IPS-11a (cell line): ENCODE measurements around the gene CLASRP.

ENCODE experiments used
- H3K4me3 ChIP-seq: one replicate; pipeline ENCODE4 v1.5.1; 2013; ENCODE audit warnings: low read depth, low read length, control low read depth

CLASRP gene

DNA sequence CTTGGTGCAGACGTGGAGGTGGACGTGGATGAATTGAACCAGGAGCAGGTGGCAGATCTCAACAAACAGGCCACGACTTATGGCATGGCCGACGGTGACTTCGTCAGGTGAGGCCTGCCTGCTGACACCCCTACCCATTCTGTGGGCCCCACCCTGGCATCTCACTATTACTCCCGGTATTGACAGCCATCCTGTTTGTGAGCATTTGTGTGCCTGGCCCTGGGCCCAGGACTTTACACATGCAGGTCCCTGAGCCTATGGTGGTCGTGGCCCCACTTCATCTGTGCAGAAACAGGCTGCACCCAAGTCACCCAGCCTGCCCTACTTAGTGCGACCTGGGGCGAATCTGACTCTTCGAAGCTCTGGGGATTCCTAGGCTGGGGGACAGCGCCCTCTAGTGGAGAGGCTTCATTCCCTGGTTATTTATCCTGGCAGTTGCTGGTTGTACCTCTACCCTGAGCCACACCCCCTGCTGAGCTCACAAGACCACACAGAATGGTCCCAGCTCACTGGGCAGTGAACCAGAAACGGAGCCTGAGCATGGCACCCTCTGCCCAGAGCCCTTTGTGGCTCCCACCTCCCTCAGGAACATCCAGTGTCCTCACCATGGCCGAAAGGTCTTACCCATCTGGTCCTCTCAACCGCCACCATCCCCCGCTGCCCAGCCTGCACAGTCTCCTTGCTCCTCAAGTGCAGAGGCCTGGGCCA lies 20.6 kb downstream of the CLASRP start:
- no peak overlapping the region for H3K4me3 ChIP-seq

DNA sequence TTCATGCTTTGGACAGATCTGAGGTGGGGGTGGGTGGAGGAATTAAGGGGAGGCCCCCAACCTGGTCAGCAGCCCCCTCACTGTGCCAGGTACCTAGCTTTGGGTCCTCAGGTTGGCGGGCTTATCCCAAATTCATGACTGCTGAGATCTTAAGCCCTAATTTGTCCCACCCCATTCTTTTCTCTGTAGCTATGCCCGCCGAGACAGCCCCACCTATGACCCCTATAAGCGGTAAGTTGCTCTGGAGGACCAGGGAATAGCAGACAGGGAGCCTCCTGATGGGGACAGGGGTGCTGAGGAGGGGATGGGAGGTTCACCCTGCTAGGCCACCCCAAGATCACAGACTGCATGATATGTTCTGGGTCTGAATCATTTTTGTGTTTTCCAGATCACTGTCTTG lies 23.1 kb downstream of the CLASRP start:
- H3K4me3 ChIP-seq = no peak overlapping the region

DNA sequence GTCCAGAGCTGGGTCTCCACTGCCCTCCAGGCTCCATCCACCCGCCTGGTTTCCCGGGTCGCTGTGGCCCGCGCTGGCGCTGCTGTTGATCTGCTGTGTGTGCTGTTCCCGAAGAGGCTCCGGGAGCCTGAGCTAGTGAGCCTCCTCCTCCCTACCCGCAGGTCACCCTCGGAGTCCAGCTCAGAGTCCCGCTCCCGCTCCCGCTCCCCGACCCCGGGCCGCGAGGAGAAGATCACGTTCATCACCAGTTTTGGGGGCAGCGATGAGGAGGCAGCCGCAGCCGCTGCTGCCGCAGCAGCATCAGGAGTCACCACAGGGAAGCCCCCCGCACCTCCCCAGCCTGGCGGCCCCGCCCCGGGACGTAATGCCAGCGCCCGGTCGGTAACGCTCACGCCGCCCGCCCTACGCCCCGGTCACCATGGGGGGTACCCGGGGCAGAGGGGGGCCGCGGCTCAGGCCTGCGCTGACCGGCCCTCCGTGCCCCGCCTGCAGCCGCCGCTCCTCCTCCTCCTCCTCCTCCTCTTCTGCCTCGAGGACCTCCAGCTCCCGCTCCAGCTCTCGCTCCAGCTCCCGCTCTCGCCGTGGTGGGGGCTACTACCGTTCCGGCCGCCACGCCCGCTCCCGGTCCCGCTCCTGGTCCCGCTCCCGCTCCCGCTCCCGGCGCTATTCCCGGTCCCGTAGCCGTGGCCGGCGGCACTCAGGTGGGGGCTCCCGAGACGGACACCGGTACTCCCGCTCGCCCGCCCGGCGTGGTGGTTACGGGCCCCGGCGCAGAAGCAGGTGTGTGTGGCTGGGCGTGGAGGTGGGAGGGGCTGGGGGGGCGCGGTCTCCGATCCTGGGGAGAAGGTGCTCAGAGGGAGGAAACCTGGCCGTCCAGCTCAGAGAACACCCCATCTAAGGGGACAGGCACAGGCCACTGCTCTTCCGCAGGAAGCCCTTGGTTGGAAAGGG lies 25.3 kb downstream of the CLASRP start:
- H3K4me3 ChIP-seq = no peak overlapping the region

DNA sequence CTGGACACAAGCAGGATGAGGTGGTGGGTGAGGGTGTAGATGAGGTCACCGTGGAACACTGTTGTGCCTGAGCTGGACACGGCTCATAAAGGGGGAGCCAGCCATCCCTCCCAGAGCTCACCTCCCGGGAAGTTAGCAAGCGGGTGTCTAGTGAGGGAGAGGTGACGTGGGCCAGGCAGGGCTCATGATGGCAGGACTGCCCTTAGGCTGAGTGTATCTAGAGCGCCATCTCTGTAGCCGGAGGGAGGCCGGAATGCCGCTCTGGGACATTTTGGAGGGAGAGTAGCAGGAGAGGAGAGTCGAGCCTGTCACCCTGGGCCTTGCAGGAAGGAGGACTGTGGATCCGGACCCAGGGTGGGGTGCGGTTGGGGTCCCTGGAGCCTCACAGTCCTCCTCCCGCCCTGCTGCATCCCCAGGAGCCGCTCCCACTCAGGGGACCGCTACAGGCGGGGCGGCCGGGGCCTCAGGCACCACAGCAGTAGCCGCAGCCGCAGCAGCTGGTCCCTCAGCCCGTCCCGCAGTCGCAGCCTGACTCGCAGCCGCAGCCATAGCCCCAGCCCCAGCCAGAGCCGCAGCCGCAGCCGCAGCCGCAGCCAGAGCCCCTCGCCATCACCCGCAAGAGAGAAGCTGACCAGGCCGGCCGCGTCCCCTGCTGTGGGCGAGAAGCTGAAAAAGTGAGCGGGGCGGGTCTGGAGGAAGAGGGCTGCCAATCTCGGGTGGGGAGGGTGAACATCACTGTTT lies 28.2 kb downstream of the CLASRP start:
- no peak overlapping the region for H3K4me3 ChIP-seq

GRCh38 chr19:45068041-45068440 lies 29.2 kb downstream of the CLASRP start:
- H3K4me3 ChIP-seq = no peak overlapping the region

DNA sequence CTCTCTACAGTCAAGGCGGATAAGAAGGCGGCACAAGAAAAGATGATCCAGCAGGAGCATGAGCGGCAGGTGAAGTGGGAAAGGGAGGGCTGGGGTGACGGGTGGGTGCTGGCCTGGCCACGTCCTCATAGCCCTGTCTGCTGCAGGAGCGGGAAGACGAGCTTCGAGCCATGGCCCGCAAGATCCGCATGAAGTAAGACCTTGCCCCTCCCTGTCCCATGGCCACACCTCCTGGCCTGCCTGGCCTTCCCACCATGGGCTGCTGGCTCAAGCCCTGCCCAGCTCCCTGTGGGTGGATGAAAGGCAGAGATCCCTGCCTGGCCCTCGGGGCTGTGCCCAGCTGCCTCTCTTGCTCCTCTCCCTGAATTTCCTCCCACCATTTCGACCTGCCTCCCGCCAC lies 30.2 kb downstream of the CLASRP start:
- H3K4me3 ChIP-seq = no peak overlapping the region

GRCh38 chr19:45070214-45070613 lies 31.4 kb downstream of the CLASRP start:
- H3K4me3 ChIP-seq = no peak overlapping the region

GRCh38 chr19:45070861-45071544 lies 32.2 kb downstream of the CLASRP start:
- no peak overlapping the region for H3K4me3 ChIP-seq

DNA sequence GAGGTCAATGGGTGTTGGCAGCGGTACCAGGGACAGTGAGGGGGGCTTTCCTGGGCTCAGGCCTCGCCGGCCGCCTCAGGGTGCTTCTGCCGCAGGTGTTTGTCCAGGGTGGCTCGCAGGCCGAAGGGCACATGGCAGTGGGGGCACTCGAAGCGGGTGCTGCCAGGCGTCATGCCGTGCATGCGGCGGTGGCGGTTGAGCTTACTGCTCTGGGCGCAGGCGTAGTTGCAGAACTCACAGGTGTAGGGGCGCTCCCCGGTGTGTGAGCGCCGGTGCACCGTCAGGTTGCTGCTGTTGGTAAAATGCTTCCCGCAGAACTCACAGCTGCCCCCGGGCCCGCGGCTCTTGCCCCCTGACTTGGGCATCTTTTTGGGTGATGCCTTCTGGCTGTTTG lies 32.7 kb downstream of the CLASRP start:
- no peak overlapping the region for H3K4me3 ChIP-seq

GRCh38 chr19:45071969-45072790 lies 33.3 kb downstream of the CLASRP start:
- H3K4me3 ChIP-seq = no peak overlapping the region

GRCh38 chr19:45074744-45075300 lies 36.0 kb downstream of the CLASRP start:
- peak overlapping the region; percentile 79 for H3K4me3 ChIP-seq

DNA sequence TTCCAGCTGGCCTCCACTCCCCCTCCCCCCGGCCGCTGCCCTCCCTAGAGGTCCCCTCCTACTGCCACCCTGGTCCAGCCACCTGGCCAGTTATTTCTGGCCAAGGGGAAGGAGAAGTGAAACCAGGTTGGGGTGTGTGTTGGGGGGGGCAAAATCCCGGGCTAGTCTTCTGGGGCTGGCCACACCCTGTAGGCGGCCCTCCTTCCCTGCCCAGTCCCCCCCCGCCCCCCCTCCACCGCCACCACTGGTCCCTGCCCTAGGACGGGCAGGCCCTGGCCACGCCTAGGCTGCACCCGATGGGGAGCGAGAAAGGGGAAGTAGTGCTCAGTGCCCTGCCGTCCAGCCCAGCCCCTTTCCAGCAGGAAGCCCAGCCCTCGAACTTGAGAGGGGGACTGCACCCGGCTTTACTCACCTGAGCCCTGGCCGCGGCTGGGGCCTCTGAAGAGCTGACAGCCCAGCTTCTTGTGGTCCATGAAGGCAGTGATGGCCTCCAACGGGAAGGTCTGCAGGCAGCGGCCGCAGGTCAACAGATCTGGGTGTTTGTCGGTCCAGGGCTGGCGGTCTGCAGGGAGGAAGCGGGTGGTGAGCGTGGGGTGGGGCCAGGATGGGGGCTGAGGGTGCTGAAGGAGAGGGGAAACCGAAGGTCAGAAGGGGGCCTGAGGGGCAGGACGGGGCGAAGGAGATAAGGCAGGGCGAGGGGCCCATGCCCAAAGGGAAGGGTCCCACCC lies 36.6 kb downstream of the CLASRP start:
- peak overlapping the region; percentile 79 for H3K4me3 ChIP-seq

DNA sequence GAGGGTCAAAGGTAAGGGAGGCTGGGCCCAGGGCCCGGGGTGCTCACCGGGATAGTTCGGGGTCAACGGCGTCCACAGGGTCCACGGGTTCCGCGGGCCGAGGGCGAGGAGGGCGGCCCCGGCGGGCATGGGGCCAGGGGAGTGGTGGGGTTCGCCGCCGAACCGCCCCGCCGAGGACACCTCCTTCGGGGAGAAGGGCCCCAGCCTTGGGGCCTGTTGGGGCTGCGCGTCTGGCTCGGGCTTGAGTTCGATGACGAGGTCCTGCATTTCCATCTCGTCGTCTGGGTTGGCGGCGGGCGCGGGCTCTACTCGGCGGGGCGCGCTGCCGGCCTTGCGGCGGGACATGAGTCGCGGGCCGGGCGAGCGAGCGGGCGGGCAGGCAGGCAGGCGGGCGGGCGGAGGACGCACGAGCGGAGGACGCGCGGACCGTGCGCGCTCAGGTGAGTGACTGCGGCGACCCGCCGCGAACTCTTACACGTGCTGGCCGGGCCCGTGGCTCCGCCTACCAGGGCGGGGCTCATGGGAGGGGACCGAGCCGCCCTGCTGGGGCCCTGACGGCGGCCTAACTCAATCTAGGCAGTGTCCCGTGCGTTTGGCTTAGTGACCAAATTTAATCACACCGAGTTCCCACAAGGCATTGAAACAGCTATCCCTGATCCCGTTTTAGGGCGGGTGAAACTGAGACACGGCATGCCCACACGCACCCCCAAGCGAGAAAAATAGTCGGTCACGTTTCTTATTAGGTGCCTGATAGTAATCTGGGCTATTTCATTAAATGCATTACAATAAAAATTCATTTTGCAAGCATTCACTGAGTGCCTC lies 37.4 kb downstream of the CLASRP start, which contains the start of gene ZNF296:
TSS of gene ZNF296 (minus strand) at position 450 of the 822 bp plus-strand sequence. CDS start at position 345, 105 bp downstream.
- peak within 1 kb of the TSS; percentile 79 for H3K4me3 ChIP-seq

DNA sequence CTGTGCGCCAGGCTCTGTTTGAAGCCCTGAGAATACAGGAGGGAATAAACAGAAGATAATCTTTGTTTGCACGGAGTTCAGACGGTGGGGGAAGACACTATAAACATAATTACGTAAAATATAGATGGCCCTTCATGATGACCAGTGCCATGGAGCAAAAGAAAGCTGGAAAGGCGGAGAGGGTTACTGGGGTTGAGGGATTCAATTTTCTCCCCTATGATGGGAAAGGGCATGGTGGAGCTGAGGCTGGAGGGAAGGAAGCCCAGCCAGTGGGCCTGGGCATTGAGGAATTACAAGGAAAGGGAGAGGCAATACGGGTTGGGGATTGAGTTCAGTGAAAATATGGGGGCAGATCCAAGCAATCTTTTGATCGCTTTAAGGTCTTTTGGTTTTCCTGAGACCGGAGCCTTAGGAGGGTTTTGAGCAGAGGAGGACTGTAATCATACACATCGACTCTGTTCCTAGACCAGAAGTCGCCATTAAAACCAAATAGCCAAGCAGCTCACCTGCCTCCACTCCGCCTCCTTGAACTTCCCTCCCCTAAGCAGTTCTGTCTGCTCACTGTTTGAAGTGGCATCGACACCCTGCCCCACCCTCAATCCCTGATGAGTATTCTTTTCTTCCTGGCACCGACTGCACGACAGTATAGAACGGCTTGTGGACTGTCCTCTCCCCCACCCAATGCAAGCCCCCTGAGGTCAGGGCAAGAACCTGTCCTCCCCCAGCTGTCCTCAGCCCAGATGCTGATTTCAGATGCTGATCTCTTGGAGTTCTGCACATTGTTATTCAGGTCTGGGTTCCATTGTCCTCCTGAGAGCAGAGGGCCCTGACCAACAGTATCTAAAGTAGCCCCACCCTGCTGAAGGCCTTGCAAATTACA lies 38.2 kb downstream of the CLASRP start:
- H3K4me3 ChIP-seq = peak overlapping the region; percentile 79

DNA sequence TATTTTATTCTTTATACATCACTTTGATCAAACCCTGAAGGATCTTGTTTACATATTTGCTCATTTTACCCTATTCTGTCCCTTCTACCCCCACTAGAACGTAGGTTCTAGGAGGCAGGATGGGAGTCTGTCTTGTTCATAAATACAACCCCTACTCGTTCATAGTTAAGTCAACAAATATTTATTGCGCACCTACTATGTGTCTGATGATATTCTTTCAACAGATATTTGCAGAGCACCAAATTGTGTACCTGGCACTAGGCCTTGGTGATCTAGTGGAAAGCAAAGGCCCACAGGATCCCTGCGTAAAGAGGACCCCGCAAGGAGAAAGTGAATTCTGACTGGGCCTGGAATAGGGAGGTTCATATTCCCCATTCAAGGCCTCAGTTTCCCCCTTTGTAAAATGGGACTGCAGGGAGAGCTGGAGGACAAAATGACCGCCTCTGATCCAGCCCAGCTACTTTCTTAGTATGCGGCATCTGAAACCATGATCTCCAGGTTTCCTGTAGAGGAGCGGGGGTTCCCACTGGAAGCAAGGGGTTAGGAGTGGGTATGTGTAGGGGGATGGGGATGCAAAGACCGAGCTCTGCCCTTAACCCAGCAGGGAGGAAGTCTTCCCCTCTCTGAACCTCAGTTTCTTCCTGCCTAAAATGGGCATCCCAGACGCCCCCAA lies 39.7 kb downstream of the CLASRP start:
- peak overlapping the region; percentile 24 for H3K4me3 ChIP-seq
